ENCODE measurements around the gene CCDC9B.

Gene CCDC9B

GRCh38 chr15:40331026-40331425 lies 9.7 kb downstream of the CCDC9B start:
- DNase-seq (ENCODE audit: low read depth in 3 of 3), result no peak

- no peak for DNase-seq (ENCODE audit: low read depth in 3 of 3)
Observed at GRCh38 chr15:40330368-40330836, 10.3 kb downstream of the CCDC9B start.

- DNase-seq (ENCODE audit: low read depth in 3 of 3), result no peak
Observed at GRCh38 chr15:40329804-40330203, 10.9 kb downstream of the CCDC9B start.

GRCh38 chr15:40328751-40329150 lies 12.0 kb downstream of the CCDC9B start:
- DNase-seq (ENCODE audit: low read depth in 3 of 3), result no peak

- no peak for DNase-seq (ENCODE audit: low read depth in 3 of 3)
Observed at GRCh38 chr15:40328176-40328575, 12.6 kb downstream of the CCDC9B start.

GRCh38 chr15:40327457-40327856 lies 13.3 kb downstream of the CCDC9B start:
- no peak for DNase-seq (ENCODE audit: low read depth in 3 of 3)

GRCh38 chr15:40325700-40326099 lies 15.0 kb downstream of the CCDC9B start:
- DNase-seq (ENCODE audit: low read depth in 3 of 3), result no peak

GRCh38 chr15:40325188-40325587 lies 15.6 kb downstream of the CCDC9B start:
- no peak for DNase-seq (ENCODE audit: low read depth in 3 of 3)

- no peak for DNase-seq (ENCODE audit: low read depth in 3 of 3)
Observed at GRCh38 chr15:40323953-40324937, 16.5 kb downstream of the CCDC9B start.

- peak; percentile 80 to 83 (median 83) for DNase-seq (ENCODE audit: low read depth in 3 of 3)
Observed at GRCh38 chr15:40323239-40323952, 17.3 kb downstream of the CCDC9B start, which contains the start of gene INAFM2. Gene INAFM2 (plus strand): TSS chr15:40323692. CDS start chr15:40324056, 364 bp downstream.

GRCh38 chr15:40322531-40323238 lies 18.1 kb downstream of the CCDC9B start:
- DNase-seq (ENCODE audit: low read depth in 3 of 3), result no peak

- DNase-seq (ENCODE audit: low read depth in 3 of 3), result peak in 1 of 3 experiments; percentile 34
Observed at GRCh38 chr15:40320931-40321371, 19.8 kb downstream of the CCDC9B start.

GRCh38 chr15:40320409-40320808 lies 20.3 kb downstream of the CCDC9B start:
- no peak for DNase-seq (ENCODE audit: low read depth in 3 of 3)

GRCh38 chr15:40317580-40317979 lies 23.2 kb downstream of the CCDC9B start:
- DNase-seq (ENCODE audit: low read depth in 3 of 3), result no peak

GRCh38 chr15:40316931-40317330 lies 23.8 kb downstream of the CCDC9B start:
- no peak for DNase-seq (ENCODE audit: low read depth in 3 of 3)

GRCh38 chr15:40314723-40315276 lies 25.9 kb downstream of the CCDC9B start:
- DNase-seq (ENCODE audit: low read depth in 3 of 3), result no peak

- DNase-seq (ENCODE audit: low read depth in 3 of 3), result no peak
Observed at GRCh38 chr15:40313531-40314398, 27.0 kb downstream of the CCDC9B start.

- DNase-seq (ENCODE audit: low read depth in 3 of 3), result no peak
Observed at GRCh38 chr15:40312370-40313158, 28.2 kb downstream of the CCDC9B start.

- no peak for DNase-seq (ENCODE audit: low read depth in 3 of 3)
Observed at GRCh38 chr15:40310993-40311392, 29.7 kb downstream of the CCDC9B start.
